GM19455 (cell line): Measurements from ENCODE around the gene SPRYD7.
A peak's percentile ranks its signal among the peaks of the same experiment; 100 is the strongest.
"Not testable (repeated sequence)": the region's sequence is repeated elsewhere in the genome, so short reads cannot be mapped to it uniquely, and the experiment has no call there.

Source experiments
- ATAC-seq: cut with Tn5 transposase; IDR thresholded peaks from one replicate; pipeline ENCODE4 v1.9.1; 2021; ENCODE audit not compliant: unreplicated experiment

SPRYD7 gene, protein sequence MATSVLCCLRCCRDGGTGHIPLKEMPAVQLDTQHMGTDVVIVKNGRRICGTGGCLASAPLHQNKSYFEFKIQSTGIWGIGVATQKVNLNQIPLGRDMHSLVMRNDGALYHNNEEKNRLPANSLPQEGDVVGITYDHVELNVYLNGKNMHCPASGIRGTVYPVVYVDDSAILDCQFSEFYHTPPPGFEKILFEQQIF

DNA sequence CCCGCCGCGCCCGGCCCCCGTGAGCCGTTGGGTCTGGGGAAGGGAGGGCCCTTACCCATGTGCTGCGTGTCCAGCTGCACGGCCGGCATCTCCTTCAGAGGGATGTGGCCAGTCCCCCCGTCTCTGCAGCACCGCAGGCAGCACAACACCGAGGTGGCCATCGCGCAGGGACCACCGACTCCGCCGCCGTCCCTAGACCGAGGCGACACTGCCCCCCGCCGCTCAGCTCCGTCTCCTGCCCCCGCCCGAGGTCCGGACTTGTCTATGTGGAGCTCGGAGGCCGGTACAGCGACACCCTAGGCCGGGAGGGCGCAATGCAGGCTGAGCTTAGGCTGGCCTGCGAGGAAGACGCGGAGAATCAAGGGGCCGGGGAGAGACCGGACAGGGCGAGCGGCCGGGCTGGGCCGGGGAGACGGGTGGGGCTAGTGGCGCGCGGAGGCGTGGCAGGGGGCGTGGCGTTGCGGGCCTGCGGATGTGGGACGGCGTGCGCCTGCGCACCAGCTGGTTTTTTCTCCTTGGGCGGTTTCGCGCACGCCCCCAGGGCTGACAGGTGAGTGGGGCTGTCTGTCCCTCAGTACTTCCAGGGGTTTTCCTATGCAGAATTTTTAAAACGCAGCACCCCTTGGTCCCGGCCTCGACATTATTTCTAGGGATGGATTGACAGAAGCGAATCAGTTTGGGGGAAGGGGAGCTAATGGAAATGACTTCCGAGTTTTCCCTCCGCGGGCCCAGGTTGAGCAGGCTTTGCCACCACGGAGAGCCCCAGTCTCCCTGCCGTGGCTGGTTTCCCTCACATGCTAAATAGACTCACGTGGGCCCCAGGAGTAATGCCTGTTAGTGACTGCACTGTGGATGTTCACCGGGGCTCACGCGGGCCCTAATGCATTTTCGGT is at the start of gene SPRYD7:
Gene SPRYD7 (minus strand): TSS at position 266 of the 893 bp plus-strand sequence. CDS start 105 bp downstream, at position 161.
- peak; percentile 96 for ATAC-seq

DNA sequence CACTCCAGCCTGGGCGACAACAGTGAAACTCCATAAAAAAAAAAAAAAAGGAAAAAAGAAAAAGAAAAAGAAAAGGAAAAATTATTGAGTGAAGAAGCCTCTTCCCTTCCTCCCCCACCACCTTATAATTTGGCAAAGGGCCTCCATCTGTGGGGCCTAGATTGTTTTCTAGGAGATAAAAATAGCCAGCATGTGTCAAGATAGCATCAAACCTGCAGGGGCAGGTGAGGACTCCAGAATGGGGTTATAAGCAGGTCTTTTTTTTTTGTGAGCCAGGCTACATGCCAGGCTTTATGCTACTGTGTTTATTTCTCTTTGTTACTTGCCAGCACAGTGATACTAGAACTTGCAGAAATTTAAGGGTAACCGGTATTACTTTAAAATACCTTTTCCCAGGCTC is 49.0 kb upstream of the SPRYD7 start:
- no peak for ATAC-seq

DNA sequence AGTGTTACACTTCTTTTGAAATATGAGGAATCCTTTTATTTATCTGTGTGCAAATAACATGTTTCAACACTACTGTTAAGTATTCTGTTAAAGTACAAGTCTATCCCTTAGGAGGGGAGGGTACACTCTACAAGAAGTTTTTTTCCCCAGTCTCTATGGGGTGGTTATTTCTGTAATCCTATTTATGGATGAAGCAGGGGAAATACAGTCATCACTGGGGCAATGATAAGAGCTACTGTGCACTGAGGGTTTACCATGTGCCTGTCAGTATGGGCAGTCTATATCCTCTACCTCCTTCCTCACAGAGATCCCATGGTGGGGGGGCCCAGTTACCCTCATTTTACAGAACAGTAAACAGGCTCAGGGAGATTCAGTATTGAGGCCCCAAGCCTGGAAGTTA is 44.1 kb upstream of the SPRYD7 start:
- no peak for ATAC-seq

DNA sequence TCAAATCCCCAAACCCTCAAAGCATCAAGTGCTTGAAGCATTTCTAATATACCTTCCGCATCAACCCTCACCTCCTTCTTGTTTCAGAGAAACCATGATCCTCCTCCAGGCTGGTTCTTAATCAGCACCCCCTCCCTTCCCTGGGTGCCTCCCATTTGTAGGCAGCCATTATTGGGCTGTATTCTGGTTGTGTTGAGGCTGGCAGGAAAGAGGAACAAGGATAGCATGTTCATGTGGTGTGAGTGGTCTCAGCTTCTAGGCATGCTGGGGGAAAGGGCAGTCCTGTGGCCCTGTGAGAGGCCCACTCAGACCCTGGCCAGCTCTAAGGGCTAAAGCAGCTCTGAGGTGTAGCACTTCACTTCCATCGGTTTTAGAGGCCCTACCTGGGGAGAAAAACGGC is 41.9 kb upstream of the SPRYD7 start:
- no peak for ATAC-seq

DNA sequence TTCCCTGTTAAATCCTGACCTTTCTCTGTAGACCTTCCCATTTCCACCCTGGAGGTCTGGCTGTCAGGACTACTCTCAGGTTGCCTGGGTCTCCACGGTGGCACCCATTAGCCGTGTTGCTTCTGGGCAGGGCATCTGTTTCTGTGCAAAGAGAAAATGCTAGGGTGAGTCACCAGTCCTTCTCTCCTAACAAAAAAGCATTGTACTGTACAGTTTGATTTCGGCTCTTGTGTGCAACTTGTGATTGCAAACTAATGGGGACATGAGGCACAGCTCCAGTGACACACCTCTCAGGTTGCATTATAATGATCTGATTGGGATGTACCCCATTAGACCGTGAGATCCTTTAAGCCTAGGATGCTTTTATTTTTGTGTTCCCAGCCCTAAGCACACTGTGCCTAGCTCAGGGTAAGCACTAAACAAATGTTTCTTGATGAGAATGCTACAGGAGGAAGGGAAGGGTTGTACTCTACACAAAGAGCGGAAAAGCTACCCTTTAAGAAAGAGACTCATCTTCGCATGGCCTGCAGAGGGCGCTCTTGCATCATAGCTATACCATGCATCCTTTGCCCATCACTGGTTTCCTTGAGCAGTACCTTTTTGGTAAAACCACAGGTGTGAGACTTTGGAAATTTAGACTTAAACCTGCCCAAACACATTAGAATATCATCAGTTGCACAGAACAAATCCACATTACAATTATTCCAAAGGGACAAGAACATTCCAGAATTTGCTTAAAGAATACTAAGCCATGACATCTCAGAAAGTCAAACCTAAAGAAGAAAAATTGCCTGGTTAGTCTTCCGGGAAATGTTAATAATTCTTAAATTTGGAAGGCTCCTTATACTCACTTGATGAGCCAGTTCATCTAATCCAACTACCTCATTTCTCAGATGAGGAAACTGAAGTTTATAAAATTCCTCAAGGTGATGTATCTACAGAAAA is 40.4 kb upstream of the SPRYD7 start:
- ATAC-seq, result no peak

DNA sequence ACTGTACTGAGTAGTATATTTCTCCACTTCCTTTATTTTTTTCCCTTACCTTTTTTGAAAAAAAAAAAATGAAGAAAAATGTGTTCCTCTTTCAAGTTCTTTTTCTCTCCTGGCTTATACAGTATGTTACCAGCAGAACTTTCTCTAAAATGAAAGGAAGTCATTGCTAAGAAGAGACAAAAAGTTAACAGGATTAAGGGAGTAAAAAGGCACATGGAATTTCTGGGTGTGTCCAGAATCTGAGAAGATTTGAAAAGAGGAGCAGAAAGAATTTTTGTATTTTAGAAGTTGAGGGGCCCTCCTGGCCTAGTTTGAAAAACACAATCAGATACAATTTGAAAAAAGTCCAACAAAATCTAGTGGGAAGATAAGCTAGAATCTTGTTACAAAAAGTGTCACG is 39.7 kb upstream of the SPRYD7 start:
- no peak for ATAC-seq

DNA sequence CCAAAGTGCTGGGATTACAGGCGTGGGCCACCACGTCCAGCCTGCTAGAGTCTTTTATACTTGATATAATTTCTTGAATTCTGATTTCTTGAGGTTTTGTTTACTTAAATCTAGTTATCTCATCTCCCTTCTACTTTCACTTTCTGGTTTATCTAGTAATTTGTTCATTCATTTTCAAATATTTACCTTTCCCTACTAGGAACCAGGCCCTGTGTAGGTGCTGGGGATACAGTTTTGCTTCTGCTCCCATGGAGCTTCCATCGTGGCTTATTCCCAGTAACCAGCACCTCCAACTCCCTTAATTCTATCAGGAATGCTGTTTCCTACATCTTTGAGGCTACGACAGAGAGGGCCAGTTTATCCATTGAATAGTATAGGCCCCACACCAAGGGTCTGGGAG is 36.6 kb upstream of the SPRYD7 start:
- ATAC-seq, result no peak

DNA sequence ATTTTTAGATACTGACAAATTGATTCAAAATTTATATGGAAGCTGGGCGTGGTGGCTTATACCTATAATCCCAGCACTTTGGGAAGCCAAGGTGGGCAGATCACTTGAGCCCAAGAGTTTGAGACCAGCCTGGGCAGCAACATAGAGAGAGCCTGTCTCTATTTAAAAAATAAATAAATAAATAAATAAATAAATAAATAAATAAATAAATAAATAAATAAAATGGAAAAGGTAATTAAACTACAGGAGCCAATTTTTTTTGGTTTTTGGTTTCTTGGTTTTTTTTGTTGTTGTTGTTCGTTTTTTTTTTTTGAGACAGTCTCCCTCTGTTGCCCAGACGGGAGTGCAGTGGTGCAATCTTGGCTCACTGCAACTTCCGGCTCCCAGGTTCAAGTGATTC is 31.3 kb upstream of the SPRYD7 start:
- ATAC-seq, result no peak

DNA sequence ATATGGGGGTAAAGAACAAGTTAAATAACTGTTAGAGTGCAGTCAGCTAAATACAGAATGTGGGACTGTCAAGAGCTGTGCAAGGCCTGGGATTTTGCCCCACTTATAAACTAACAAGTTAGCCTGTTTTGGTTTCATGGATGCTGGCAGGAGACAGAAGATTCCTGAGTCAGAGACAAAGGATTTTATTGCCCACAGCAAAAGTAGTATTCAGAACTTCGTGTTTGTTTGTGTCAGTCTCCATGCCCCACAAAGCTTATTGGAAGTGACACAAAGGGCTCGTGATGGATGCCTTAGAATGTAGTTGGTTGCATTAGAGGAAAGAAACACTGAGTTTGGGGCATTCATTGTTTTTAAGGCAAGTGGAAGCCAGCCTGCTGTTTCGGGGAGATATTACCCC is 22.2 kb upstream of the SPRYD7 start:
- ATAC-seq, result no peak

DNA sequence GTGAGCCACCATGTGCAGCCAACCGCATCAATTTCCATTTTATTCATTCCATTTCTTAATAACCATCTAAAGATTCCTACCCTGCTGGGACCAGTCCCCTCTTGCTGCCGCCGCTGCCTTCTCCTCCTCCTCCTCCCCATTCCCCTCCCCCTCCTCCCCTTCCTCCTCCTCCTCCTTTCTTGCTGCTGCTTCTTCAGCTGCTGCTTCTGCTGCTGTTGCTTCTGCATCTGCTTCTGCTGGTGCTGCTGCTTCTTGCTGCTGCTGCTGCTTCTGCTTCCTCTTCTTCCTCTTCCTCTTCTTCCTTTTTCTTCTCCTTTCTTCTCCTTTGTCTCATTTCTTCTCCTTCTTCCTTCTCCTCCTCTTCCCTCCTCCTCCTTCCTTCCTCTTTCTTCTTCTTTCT is 20.0 kb upstream of the SPRYD7 start:
- no peak for ATAC-seq

DNA sequence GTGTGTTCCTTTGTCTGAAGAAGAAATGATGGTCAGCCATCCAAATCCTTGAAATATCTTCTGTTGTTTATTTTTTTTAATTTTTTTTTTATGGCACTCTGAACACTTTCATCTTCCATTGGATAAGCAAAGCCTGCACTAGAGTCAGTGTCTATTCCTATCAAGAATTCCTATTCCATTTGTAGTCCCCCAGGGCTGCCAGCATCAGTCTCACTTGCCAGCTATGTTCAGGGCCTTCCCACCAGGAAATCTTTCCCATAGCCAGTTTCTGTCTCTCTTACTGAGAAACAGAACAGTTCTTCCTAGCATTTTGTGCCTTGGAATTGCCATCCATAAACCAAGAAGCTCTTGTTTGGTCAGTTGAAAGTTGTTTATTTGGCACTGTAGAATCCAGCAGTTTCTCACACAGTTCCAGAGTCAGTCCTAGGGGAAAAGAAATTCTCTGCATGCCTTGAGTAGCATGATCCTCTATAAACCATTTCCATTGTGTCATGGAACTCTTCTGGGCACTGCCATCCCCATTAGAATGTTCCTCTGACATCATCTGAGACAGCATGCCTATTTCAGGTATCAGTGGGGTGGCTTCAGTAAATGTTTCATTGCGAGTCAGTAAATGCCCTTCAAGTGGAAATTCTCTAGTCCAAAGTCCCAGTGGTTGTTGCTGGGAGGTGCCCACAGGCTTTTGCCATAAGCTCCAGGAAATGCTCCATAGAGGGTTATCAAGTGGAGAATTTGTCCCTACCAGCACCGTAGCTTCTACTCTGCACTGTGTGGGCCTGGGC is 18.7 kb upstream of the SPRYD7 start:
- no peak for ATAC-seq

DNA sequence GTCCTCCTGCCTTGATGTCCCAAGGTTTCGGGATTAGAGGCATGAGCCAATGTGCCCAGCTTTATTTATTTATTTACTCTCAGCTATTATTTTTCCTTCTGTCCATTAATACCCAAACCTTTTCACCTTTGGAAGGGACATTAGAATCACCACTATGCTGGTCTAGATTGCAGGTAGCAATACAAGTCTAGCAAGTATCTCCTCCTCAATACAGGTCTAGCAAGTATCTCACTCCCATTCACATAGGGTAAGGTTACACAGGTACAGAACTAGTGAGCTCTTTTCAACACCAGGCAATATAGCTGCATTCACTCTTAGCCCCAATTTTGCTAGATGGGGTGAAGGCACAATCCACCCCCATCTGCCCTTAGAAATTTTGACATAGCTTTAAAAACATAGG is 17.4 kb upstream of the SPRYD7 start:
- ATAC-seq, result no peak

DNA sequence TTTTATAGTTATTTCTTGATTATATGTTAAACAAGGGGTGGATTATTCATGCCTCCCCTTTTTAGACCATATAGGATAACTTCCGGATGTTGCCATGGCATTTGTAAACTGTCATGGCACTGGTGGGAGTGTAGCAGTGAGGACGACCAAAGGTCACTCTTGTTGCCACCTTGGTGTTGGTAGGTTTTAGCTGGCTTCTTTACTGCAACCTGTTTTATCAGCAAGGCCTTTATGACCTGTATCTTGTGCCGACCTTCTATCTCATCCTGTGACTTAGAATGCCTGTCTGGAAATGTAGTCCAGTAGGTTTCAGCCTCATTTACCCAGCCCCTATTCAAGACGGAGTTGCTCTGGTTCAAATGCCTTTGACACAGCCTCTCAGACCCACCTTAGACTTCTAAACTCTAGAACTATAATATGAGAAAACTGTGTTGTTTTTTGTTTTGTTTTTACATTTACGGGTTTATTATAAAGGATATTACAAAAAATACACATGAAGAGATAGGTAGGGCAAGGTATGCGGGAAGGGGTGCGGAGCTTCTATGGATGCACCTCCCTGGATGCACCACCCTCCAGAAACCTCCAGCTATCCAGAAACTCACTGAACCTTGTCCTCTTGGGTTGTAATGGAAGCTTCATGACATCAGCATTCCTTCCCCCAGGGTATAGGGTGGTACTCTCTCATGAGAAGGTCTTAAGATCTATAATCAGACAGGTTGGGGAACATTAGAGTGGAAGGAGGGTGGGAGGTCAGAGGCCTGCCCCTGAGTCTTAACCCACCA is 15.8 kb upstream of the SPRYD7 start:
- ATAC-seq, result no peak

DNA sequence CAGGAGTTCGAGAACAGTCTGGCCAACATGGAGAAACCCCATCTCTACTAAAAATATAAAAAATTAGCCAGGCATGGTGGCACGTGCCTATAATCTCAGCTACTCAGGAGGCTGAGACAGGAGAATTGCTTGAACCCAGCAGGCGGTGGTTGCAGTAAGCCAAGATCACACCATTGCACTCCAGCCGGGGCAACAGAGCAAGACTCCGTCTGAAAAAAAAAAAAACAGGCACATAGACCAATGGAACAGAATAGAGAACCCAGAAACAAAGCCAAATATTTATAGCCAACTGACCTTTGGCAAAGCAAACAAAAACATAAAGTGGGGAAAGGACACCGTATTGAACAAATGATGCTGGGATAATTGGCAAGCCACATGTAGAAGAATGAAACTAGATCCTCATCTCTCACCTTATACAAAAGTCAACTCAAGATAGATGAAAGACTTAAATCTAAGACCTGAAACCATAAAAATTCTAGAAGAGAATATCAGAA is 12.7 kb upstream of the SPRYD7 start:
- not testable (repeated sequence) for ATAC-seq

DNA sequence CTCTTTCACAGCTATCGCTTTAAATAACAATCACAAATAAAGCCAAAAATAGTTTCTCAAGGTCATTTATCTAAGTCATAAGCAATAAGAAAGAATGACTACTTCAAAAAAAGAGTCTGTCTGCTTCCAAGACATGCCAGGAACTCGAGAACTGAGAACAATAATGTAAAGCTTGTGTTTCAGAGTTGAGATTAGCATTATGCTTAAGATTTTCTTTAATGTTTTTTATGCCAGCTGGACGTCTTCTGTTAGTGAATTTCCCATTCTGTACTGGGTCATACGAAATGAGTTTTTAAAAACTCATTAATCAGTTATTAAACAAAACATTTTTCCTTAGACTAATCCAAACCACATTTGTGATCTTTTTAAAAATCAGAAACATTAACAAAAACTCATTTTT is 3.2 kb upstream of the SPRYD7 start:
- ATAC-seq, result no peak

DNA sequence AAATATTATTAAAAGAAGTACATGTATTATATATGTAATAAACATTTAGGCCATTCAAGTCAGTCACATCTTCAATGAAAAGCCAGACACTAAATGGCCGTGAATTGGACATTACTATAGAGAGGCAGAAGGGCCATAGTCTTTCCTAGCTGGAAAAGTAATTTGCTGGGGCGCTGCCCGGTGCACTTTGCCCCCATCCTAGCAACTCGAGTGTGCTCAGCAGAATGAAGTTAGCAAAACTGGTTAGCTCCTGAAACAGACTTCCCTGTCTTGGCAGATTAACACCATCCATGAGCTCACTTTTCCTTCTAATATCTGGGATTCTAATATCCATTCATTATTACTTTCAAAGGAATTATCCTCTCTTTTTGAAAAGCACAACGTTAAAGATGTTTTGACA is 2.8 kb upstream of the SPRYD7 start:
- no peak for ATAC-seq

DNA sequence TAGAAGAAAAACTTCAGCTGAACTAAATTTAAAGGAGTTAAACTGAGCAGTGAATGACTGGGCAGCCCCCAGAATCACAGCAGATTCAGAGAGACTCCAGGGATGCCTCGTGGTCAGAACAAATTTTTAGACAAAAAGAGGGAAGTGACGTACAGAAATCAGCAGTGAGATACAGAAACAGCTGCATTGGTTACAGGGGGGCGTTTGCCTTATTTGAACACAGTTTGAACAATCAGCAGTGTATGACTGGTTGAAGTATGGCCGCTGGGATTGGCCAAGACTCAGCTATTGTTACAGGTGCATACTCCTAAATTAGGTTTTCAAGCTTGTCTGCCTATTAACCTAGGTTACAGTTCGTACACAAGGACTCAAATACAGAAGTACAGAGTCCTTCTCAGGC is 2.2 kb upstream of the SPRYD7 start:
- ATAC-seq, result no peak

DNA sequence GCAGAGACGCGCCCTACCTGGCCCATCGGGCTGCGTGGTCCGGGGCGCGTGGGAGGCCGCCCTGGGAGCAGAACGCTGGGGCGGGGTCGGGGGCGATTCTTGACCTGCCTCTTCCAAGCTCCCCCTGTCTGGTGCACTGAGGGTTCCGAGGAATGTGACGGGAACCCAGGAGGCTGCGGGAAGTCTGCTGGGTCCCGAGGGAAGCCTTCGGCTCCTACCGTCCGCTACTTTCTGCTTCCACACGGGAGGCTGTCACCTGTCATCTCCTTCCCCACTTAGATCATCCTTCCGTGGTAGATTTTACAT is 781 bp upstream of the SPRYD7 start:
- no peak for ATAC-seq

DNA sequence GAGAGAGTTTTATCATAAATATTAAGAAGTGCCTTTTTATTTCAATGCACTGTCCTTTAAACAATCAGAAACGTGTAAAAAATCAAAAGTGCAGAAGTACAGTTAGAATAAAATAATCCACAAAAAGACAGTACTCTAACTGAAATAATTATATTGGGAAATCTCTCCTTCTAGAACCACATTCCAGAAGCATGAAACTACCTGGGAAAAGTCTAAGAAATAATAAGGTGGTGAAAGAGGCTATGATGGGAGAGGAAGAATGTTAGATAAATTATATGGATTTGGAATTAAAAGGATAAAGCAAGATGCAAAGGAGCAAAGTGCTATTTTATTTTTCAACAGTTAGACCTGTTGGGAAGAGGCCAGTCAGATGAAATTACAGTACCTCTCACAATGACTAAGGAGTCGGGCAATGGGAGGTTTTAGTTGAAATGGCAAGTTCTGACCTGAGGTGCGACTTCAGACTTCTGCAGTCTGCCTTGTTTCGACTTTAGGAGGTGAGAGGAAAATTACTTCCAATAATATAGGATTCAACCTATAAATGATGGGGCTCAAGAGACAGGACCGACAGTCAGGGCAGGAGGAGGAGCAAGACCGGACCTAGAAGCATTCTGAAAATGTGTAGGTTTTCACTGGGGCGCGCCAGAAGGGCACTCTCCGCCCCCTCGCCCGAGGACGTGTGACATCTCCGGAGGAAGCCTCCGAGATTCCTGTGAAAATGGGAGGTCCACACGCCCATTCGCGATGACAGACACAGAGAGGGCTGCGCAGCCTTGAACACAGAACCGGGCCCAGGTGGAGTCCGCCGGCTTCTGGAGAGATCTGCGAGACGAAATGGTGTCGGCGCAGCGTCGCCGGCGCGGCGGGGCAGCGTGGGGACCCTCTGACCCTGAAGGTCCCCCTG is 717 bp downstream of the SPRYD7 start:
- ATAC-seq, result peak; percentile 32
